HG02763 (cell line): ENCODE results near the gene TOMM7.

Experiments
- ATAC-seq: cut with Tn5 transposase; IDR thresholded peaks from one replicate; pipeline ENCODE4 v1.9.1; 2021; ENCODE audit warnings: mild to moderate bottlenecking, moderate library complexity; ENCODE audit not compliant: unreplicated experiment

TOMM7 gene

DNA sequence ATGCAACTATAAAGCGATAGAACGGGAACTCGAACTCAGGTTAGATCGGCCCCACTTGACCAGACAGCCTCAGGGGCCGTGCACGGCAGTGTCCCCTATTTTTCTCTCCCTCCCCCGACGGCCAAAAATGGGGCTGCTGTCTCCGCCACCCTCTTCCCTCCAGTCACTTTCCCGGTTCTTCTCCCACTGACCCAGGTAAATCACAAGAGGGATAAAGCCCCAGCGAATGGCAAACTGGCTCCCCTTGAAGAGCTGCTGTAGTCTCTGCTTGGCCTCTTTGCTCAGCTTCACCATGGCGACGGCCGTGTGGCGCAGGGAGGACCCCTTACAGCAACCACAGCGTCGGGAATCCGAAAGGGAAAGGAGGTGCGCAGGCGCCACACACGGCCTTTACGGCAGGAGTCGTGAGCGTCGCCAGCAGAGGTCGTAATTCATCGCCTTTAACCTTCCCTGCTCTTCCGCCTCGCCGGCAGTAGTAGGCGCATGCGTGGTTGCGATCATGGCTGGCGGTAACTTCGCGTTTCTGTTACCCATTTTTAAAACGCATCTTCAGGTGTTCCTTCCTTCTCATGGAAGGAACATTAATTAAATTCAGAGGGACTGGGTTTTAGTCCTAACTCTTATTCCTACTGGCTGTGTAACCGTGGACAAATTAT is at the start of gene TOMM7:
TSS of gene TOMM7 (minus strand) at position 364 of the 656 bp plus-strand sequence. CDS start at position 294, 70 bp downstream.
- peak; percentile 88 for ATAC-seq

DNA sequence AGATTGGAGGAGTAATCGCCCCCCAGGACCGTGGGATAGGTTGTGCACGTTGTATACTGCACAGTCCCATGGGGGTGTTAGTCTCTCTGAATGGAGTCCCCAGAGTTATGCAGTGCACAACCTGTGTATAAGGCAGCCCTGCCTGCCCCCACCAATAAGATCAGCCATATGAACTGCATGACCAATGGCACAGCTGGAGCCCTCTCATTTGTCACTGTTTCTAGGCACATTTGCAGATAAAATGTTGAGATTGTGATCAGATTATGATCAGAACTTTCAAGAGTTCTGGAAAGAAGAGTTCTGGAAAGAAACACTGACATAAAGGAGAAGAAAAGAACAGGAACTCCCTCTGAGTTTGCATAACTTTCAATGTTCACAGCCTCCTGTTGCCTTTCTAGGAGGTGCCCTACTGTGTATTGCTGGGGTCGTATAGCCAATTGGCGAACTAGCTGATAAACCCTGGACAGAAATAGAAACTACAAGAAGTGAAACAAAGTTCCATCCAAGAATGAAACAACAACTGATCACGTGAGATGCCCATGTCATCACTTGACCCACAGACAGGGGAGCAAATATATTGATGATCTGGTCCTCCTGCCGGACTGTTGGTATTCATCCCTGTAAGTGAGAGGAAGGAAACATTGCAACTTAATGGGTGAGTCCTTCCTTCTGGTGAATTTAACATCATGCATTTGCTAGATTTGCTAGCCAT is 49.6 kb upstream of the TOMM7 start:
- ATAC-seq, result peak; percentile 93

DNA sequence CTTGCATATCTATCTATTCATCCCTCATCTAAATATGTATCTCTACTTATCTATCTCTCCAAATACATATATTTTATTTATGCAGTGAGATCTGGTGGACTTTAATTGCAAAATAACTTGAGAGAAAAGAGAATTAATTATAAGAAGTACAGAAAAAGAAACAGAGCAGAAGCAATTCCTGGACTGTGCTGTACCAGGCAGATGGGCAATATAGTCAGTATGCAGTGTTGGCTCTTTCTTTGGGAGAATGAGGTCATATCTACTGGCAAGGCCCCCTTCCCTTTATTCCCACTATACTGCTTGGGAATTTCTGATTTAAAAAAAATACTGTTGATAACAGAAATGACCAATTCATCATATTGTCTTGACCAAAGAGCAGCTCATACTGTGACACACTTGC is 49.0 kb upstream of the TOMM7 start:
- ATAC-seq, result no peak

DNA sequence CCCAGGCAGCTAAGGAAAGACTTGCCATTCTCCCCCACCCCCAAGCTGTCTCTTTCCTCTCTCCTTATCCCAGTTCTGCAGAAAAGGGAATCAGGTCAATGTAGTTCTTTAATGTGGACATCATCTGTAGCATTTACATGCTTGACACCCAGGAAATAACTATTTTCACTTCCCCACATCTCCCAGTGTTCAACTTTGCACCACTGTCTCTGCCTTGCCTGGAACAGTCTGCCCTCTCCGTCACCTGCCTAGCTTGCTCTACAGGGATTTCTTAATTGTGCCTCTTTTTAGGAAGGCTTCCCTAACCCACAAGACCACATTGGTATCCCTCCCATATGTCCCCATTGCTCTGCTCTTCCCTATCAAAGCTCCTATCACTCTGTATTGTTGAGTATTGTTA is 45.9 kb upstream of the TOMM7 start:
- no peak for ATAC-seq

DNA sequence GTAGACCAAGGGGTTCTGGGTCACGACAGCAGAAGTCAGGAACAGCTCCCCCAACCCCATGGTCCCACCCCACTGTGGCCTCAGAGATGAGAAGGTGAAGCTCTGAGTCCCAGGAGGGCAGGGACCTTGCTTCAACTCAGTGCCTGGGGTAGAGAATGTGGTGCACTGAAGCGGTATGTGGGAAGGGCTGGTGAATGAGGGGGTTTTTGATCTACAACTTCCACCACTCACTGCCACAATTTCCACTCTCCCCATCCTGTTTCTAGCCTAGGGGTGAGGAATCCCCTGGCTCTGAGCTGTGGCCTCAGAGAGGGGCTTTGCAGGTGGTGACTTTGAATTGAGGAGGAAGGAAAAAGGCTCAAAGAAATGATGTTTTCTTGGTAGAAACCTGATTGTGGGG is 44.9 kb upstream of the TOMM7 start:
- no peak for ATAC-seq

DNA sequence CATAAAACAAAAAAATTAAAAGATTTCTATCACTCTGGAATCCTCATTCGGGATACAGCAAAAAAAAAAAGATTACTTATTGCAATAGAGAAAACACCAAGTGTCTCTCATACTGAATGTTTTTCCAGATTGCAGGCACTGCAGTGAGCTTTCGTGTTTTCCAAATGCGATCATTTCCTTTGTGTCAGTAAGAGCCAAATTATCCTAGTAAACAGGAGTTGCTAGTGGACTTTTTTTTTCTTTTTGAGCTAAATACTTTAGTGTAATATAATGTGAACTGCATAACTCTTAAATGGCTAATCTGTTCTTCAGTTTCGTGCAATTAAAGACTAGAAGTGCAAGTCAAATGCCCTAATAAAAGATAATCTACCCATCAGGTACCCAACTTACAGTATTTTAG is 44.4 kb upstream of the TOMM7 start:
- no peak for ATAC-seq

DNA sequence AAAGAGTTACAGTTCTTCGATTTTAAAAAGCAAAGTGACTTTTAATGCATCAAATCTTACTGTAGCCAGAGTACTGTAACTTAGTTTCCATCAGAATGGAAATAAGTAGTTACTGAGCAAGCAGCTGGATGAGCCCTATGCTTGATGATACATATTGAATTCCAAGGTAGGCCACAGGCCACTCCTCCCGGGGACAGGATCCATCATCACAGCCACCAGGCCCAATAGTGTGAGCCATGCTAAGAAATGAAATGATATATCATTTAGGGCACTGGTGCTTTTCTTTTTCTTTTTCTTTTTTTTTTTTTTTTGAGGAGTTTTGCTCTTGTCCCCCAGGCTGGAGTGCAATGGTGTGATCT is 42.9 kb upstream of the TOMM7 start:
- no peak for ATAC-seq

DNA sequence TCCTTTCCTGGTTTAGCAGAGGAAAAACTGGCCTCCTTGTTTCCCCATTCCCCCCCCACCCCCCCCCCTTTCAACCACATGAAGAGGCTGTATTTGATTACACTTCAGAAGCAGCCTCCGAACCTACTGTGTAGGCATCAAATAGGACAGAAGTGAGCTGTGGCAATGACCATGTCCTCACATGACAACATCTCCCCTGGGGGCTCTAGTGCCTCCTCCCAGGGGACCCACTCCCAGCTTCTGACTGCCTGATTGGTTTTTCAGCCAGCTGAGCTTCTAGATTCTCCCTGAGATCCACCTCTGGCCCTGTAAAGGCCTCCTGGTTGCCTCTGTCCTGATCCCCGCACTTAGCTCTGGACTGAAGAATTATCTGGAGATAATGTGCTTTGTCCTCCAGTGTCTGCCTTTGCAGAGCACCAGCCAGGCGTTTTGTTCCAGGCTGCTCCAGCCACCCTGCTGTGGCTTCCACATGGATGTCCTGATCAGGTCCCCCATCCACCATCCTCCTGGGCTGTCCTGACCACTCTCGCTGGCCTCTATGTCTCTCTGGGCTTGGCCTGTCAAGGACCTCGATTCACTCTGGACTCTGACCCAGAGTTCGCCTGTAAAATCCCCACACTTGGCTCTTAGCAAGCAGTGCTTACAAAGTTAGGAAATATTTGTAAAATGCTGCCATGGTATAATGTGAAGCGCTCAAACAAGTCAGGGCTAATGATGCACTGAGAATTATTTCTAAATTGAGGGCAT is 42.4 kb upstream of the TOMM7 start:
- no peak for ATAC-seq

DNA sequence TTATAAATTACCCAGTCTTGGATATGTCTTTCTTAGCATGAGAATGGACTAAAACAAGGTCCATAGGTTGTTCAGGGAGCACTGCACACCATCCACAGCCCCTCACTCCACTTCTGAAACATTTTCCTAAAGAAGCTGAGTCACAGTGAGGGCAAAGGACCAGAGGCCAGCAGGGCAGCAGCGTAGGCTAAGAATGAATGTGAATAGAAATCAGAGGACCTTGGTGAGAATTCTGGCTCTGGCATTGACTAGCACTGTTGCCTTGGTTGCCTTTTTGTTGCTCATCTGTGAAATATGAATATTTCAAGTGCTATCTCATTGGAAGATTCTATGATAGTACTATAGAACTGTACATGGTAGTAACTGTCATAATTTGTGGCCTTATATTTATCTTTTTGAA is 41.7 kb upstream of the TOMM7 start:
- ATAC-seq, result no peak

DNA sequence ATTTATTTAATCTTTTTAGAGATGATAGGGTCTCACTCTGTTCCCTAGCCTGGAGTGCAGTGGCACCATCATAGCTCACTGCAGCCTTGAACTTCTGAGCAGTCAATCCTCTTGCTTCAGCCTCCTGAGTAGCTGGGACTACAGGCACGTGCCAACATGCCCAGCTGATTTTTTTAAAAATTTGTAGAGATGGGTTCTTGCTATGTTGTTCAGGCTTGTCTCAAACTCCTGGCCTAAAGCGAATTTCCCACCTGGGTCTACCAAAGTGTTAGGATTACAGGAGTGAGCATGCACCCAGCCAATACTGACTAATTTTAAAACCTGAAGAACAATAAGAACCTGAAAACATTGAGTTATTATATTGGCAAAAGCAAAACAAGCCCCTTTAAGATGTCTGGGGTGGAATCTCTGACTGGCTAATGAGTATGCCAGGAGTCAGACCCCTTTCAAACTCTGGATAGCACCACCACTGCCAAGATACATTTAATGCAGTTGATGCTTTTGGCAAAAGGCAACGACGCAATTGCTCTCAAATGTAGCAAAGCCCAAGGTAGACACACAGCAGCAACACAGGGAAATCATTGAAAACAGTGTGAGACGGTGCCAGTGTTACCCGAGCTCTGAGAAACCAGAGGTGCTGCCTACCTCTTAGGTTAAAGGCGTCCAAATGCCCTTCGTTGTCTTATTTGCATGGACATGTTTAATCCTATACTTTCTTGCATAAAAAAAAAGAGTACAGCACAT is 40.7 kb upstream of the TOMM7 start:
- ATAC-seq, result no peak

DNA sequence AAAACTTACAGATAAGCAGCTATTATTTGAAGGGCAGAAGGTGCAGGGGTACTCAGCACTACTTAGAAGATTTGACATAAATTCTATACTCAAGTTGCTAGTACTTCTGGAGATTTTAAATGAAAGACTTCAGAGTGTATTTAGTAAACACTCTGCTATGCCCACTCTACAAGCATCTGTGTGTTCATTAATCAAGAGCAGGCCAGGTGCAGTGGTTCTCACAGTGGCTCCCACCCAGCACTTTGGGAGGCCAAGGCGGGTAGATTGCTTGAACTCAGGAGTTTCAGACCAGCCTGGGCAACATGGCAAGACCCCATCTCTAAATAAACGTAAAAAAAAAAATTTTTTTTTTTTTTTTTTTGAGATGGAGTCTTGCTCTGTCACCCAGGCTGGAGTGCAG is 38.9 kb upstream of the TOMM7 start:
- no peak for ATAC-seq

DNA sequence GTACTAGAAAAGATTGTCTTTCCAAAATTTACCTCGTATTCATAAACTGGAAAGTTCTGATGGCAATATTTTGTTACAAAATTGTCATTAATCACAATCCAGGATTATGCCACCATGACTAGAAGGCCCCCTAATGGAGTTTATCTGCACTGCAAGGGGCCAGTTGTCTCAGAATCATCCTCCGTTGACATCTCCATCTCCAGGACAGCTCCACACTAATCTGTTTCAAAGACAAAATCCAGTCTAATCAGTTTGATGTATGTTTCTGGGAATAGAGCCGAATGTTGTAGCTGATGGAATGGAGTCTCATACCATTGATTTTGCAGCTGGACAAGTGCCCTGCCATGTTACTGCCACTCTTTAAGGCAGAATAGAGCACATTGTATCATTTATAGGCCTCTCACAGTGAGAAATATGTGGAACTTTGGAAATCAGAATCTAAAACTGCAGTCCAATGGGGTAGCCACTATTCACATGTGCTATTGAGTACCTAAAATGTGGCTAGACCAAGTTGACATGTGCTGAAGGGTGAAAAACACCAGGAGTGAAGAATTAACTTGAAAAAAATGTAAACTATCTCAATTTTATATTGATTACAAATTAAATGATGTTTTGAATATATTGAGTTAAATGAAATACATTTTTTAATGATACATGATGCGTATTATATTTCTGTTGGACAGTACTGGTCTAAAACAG is 38.3 kb upstream of the TOMM7 start:
- no peak for ATAC-seq

DNA sequence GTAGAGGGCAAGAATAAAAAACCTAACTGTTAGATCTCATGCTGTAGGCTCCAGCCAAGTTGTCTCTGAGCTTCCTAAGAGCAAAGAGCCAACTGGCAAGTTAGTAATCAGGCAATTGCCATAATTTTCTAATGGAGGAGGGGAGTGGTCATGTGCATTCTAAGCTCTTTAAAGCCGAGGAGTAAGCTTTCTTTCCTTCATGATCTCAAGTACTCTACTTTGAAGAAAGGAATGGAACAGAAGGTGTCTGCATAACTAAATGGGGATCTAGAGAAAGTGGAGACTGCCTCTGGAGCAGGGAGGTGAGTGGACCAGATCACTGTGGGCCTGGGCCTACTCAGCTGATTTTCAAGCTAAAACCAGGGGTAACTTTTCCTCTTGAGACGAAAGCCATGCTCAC is 37.7 kb upstream of the TOMM7 start:
- no peak for ATAC-seq

DNA sequence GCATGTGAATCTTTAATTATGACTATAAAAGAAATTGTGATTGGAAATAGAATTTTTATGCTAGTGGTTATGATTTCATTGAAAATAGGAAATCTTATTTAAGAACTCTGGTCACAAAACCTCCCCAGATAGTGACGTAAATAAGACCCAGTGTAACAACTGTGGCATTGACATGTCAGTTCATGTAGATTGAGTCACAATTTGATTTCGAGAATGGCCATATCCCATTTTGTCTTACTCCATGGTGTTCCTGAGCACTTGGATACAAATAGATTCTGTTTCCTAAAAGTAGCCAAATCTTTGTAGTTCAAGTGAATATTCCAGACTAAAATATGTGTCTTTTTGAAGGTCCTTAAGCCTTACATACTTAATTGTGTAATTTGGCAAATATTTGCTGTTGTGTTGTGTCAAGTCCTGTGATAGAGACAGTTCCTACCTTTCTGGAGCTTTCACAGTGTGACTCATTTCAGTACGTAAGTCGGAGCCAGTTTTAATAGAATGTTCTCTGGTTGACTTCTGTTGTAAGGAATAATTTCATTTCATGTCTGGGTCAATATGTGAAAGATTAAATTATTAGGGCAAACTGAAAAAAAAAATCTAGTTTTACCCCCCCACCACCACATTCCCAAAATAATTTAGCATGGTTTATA is 37.1 kb upstream of the TOMM7 start:
- no peak for ATAC-seq

DNA sequence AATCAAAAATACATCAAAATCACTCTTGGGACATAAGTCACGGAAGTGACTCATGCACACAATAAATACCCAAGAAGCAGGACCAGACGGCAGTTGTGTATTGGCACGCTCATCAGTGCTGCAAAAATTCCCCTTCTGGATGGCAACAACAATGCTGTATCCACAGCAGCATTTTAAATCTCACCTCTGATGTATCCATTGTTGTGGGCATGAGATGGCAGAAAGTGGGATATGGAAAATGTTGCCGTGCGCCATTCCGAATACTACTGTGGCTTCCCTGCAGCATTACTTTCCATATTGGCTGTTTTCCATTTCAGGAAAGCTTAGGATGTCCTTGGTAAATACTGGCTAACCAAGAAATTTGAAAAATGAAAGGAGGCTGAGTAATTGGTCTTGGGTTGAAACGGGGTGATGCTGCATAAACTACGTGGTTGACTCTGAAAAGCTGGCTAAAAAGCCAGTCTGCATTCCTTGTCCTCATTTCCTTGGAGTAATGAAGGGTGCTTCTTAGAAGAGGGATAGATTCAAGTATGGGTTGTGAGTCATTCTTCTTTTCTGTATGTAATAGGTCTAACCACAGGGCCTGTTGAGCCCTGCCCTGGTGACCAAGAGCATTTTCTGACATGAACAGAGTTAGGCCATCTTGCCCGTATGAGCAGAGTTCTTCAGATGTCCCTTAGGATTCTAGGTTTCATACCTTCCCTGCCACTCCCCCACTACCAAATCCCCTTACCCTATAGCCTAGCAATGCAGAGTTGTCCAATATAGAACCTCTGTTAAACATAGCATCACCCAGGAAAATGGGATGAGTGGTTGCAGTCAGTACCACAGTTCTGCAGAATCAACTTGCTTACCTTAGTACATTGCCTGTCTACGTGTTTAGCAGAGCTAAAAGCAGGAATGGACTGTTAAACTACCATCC is 36.3 kb upstream of the TOMM7 start:
- no peak for ATAC-seq

DNA sequence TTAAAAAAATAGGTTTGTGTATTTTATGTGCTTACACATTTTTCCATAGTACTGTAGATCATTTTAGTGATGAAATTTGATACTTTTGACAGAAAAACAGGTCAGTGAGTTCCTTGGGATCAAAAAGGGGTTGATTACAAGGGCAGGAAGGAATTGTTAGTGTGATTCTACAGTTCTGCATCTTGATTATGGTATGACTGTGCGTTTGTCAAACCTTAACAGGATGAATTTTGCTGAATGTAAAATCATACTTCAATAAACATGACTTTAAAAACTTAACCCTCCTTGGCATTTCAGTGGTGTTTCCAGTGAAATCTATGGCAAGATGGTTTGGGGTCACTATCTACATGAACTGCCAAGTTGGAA is 35.6 kb upstream of the TOMM7 start:
- ATAC-seq, result no peak

DNA sequence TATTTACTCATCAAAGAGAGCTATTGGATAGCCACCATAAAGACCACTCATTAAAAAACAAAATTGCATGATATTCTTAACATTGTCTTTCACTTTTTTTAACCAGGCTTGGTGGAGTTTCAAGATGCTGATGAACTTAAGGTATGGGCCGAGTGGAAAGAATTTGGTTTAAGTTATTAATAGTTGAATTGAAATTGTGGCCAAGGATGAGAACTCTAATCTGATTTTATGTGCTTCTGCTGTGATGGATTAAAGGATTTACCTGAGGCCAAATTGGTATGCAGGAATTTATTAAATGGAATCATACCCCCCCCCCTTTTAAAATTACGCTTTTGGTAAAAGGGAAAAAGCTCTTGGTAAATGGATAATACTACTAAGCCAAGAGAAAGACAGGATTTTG is 33.8 kb upstream of the TOMM7 start:
- ATAC-seq, result no peak

DNA sequence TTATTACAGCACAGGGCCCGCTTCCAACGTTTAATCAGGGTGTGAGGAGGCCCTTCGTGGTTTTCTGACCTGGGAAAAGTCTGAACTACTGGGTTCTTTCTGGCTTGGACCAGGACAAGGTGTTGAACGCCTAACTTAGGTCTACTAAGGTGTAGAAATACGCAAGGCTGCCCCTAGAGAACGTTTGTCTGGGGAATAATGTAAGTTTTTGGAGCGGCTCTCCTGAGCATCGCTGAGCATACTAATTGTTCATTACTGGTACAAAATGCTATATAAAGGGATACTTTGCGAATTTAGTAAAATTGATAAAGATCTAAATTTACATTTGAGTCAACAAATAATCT is 32.4 kb upstream of the TOMM7 start:
- no peak for ATAC-seq
